Glomerular visceral epithelial cell (primary cell): ENCODE data around the gene CNOT8.

Experiments used
- DNase-seq: peaks from one replicate; pipeline ENCODE4 v3.0.0-alpha.2; 2016; ENCODE audit errors: extremely low spot score

The CNOT8 gene

DNA sequence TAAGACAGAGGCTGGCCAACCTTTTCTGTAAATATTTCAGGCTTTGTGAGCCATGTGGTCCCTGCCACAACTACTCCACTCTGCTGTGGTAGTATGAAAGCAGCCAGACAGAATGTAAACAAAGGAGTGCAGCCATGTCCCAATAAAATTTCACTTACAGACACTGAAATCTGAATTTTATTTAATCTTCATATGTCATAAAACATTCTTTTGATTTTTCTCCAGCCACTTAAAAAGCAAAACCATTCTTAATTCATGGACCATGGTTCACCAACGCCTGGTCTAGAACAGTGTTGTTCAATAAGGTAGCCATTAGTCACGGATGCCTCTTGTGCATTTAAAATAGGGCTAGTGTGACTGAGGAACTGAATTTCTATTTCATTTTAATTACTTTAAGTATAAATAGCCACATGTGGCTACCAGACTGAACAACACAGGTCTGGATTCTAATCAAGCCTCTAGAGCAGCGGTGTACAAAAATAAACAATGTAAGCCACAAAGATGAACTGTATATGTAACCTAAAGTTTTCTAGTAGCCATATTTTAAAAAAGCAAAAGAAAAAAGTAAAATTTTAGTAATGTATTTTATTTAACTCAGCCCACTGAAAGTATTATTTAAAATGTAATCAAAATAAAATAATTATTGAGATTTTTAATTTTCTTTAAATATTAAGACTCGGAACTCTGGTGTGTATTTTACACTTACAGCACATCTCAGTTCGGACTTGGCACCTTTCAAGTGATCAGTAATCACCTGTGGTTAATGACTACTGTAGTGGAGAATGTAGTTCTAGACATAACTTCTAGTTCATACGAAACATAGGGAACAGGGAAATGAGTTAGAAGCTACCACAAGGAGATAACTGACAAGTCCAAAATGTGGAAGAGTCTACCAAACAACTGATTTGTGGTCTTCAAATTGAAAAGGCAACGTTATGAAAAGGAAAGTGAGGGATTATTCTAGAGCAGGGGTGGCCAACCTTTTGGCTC is 65.3 kb downstream of the CNOT8 start:
- DNase-seq, result peak; percentile 63
